GM04503 (cell line): ENCODE measurements around the gene PORCN.
"Not testable (repeated sequence)": the region's sequence is repeated elsewhere in the genome, so short reads cannot be mapped to it uniquely, and the experiment has no call there.

Experiments used
- DNase-seq: peaks from one replicate; pipeline ENCODE4 v3.0.0-alpha.2; 2012; ENCODE audit warnings: low read depth

Gene PORCN

DNA sequence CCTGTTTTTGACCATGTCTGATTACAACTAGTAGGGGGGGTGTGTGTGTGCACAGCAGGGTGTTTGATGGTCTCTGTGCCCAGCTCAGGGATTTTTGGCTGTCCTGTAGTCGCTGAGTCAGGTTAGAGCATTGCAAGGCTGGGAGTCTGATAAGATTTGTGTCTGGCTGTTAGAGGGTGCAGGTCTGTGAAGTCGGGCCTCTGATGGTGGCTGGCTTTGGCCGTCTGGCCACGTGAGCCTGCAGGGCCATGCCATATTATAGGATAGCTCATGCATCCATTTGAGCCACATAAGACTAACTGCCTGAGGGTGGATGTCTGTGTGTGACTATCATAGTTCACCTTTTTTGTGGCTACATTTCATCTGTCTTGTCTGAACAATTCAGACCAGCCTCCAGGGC, 4.9 kb downstream of the PORCN start:
- no peak for DNase-seq

- no peak for DNase-seq
Measured at GRCh38 chrX:48514126-48514806, 5.5 kb downstream of the PORCN start.

DNA sequence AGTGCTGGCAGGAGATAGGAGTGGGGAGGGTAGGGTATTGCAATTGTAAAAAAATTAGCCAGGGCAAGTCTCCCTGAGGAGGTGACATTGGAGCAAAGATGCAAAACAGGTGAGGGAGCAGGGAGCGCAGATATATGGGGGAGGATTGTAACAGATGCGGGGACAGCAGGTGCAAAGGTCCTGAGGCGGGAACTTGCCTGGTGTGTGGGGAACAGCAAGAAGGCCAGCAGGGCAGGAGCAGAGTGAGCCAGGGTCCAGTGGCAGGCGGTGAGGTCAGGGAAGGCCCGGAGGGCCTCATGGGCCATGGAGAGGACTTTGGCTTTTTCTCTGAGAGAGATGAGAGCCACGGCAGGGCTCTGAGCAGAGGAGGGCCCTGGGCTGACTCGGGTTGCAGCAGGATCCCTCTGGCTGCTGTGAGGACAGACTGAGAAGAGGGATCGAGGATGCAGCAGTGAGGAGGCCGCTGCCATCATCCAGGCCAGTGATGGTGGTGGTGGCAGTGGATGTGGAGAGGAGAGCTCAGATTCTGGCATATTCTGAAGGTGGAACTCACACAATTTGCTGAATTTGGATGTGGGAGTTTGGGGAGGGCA, 6.2 kb downstream of the PORCN start:
- no peak for DNase-seq

- no peak for DNase-seq
Measured at GRCh38 chrX:48515842-48516241, 7.0 kb downstream of the PORCN start.

- DNase-seq = no peak
Measured at GRCh38 chrX:48516285-48516684, 7.5 kb downstream of the PORCN start.

GRCh38 chrX:48516987-48517386, 8.2 kb downstream of the PORCN start:
- no peak for DNase-seq

DNA sequence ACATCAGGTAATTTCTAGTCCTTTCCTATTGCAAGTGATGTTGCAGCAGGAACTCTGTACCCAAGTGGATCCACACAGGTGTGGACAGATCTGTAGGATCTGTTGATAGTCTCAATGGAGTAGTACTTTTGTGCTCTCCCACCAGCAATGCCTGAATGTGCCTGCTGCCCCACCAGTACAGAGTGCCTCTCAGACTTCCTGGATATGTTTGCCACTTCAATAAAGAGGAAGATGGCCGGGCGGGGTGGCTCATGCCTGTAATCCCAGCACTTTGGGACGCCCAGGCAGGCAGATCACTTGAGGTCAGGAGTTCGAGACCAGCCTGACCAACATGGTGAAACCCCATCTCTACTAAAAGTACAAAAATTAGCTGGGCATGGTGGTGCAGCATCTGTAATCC, 10.7 kb downstream of the PORCN start:
- not testable (repeated sequence) for DNase-seq

DNA sequence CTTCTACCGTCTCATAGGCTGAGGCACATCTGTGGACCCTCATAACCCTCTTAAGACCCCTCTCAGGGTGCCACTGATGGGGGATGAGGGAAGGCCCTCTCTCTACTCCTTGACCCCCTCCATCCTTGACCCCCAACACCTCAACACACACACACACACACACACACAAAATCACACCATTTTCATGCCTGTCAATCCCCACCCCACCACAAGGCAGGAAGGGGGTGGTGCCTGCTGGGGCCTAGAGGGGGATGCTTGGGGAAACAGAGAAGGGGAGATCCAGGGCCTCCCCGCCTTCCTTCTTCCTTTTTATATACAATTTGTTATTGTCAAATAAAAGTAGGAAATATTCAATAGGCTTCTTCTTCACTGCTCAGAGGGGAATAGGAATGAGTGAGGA, 11.7 kb downstream of the PORCN start:
- DNase-seq = no peak

- no peak for DNase-seq
Measured at GRCh38 chrX:48520976-48521352, 12.2 kb downstream of the PORCN start.

- DNase-seq = peak; percentile 33
Measured at GRCh38 chrX:48521353-48522243, 12.8 kb downstream of the PORCN start, which contains the start of gene EBP. Gene EBP (plus strand): TSS chrX:48521808. CDS start chrX:48523772, 1,964 bp downstream.

DNA sequence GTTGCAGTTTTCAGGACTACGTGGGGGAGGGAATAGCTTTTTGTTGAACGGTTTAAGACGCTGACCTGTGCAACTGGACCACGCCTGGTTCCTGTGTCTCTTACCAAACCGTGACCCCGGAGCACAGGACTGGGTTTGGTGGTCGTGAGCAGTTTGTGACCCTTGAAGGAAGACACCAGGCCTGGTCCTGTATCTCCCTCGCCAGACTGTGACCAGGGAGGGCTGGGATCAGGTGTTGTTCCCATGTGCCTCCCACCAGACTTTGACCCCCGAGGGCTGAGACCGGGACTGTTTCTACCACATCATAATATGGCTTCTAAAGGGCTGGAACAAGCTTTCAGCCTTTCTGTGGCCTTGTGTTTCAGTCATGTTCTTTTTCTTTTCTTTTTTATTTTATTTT, 13.5 kb downstream of the PORCN start:
- DNase-seq = no peak

- DNase-seq = no peak
Measured at GRCh38 chrX:48523682-48524081, 14.9 kb downstream of the PORCN start.

DNA sequence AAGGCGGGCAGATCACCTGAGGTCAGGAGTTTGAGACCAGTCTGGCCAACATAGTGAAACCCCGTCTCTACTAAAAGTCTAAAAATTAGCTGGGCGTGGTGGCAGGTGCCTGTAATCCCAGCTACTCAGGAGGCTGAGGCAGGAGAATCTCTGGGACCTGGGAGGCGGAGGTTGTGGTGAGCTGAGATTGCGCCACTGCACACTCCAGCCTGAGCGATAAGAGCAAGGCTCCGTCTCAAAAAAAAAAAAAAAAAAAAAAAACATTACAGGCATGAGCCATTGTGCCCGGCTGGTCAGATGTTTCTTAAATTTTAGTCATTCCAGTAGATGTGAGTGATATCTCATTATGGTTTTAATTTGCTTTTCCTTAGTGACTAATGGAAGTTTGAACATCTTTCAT, 17.1 kb downstream of the PORCN start:
- not testable (repeated sequence) for DNase-seq

DNA sequence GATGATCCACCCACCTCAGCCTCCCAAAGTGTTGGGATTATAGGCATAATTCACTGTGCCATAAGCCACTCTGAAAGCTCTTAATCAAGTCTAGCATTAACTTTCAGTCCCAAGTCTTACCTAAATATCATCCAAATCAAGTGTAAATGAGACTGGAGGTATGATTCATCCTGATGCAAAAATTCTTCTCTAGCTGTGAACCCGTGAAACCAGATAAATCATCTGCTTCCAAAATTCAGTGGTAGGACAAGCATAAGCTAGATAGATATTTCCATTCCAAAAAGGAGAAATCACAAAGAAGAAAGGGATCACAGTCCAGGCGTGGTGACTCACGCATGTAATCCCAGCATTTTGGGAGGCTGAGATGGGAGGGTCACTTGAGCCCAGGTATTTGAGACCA, 21.9 kb downstream of the PORCN start:
- DNase-seq = no peak

DNA sequence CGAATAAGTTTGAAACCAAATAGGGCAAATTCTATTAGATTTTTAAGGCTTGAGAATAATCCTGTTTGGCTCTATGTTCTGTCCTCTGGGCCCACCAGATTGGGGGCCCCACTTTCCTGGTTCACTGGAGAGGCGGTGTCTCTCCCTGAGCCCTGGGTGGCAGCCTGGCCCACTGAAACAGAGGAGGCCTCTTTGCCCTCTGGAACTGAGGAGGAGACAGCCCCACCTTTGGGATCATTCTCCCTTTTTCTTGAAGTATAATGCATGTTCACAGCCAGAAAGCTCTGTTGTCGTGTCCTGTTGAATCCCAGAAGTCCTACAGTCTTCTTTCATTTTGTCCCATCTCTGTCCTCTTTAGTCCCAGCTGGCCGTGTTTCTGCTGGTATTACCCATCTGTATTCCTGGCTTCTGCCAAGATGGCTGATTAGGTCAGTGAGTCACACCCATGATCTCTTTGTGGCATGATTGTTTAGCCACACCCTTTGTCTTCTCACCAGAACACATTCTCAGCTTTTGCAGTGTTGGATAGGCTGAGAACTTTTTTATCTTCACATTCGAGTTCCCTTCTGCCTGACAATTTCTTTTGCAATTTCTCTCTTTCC, 22.7 kb downstream of the PORCN start:
- peak; percentile 60 for DNase-seq

DNA sequence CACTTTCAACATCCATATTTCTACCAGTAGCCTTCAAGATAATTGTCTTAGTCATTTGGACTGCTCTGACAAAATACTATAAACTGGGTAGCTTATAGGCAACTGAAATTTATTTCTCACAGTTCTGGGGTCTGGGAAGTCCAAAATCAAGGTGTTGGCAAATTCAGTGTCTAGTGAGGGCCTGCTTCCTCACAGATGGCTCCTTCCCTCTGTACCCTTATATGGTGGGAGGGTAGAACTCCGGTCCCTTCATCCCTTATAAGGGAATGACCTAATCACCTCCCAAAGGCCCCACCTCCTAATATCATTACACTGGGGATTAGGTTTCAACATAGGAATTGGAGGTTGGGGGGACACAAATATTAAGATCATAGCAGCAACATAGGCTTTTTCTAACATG, 23.4 kb downstream of the PORCN start:
- DNase-seq = no peak

DNA sequence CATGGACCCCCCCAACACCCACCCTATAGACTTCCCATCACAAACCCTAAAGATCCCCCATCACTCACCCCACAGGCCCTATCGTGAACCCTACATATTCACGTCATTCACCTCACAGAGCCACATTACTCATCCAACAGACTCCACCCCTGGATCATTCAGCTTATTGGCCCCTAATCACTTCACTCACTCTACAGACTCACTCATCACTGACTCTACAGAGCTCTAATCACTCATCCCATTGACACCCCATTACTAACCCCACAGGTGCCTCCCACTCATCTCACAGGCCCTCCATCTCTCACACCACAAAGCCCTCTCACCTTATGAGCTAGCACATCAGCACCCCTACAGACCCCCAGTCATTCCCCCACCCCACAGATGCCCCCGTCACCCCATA, 24.4 kb downstream of the PORCN start:
- no peak for DNase-seq

DNA sequence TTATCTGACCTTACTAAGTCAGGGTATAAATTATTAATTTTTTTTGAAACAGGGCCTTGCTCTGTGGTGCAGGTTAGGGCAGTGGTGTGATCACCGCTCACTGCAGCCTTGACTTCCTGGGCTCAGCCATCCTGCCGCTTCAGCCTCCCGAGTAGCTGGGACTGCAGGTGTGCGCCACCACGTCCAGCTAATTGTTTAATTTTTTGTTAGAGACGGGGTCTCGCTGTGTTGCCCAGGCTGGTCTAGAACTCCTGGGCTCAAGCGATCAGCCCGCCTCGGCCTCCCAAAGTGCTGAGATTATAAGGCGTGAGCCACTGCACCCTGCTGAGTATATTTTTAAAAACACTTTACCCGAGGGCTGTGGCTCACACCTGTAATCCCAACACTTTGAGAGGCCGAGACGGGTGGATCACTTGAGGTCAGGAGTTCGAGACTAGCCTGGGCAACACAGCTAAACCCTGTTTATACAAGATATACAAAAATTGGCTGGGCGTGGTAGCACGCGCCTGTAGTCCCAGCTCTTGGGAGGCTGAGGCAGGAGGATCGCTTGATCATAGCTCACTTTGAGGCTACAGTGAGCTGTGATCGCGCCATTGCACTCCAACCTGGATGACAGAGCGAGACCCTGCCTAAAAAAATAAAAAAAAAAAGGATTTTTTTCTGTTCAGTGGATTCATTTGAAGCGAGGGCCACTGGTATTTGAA, 30.0 kb downstream of the PORCN start:
- no peak for DNase-seq

DNA sequence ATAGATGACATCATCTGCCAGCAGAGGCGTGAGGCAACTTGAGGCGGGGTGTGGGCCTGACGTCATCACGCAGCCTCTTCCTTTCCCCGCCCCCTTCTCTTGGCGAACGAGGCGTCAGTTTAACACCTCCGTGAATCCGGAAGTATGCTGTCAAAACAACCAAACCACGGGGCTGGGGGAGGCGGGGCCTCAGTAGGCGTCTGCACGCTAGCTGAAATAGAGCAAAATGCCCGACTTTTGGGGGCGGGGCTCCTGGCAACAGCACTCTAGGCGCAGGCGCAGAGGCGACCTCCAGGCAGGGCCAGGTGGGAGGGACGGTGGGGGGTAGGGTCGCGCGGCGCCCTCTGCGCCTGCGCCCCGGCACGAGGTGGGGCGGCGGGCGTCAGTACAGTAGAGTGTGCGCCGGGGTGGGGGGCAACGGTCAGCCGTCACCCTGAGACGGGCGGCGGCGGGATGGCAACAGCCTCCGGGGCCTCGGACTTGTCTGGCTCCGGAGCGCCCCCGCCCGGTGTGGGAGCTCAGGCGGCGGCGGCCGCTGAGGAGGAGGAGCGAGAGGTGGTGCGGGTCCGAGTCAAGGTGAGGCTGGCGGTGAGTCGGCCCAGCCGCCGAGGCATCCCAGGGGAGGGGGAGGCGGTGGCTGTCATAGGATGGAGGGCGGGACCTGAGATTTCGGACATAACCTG, 30.7 kb downstream of the PORCN start, which contains the start of gene TBC1D25:
TSS of gene TBC1D25 (plus strand) at position 370 of the 683 bp plus-strand sequence. CDS start at position 454, 84 bp downstream.
- DNase-seq = peak; percentile 74

DNA sequence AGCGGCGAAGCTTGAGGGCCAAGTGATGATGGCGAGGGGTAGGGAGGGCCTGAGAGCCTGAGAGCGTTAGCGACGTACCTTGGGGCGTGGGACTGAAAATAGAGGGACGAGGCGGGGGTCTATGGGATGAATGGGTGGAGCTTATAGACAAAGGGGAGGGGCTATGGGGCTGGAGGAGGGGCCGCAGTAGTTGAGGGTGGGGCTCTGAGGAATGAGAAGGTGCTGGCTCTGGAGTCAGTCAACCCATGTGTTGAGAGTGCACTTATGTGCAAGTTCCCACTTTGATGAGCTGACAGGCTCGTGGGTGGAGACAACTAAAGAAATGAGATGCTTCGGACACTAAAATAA, 31.2 kb downstream of the PORCN start:
- no peak for DNase-seq

- no peak for DNase-seq
Measured at GRCh38 chrX:48540480-48540879, 31.7 kb downstream of the PORCN start.
